GM21723 (cell line): Measurements from ENCODE around the gene HSPA4.

Source experiments
- ATAC-seq: cut with Tn5 transposase; IDR thresholded peaks from one replicate; pipeline ENCODE4 v1.9.1; 2021; ENCODE audit warnings: mild to moderate bottlenecking, moderate library complexity; ENCODE audit not compliant: unreplicated experiment

The HSPA4 gene

GRCh38 chr5:133154274-133155075 lies 102.7 kb downstream of the HSPA4 start:
- no peak for ATAC-seq

GRCh38 chr5:133155326-133155969 lies 103.6 kb downstream of the HSPA4 start:
- ATAC-seq = no peak
